PC-3 (cell line): Measurements from ENCODE around the gene ATP8A1. TPM values are rescaled to one million over a fixed set of nuclear protein-coding genes. Genes with fewer than 3 reads are reported as not detected.

ENCODE experiments used
- total RNA-seq: library from RNA; depleted of rRNA; stranded (reverse); fragments of >200 nt; gene quantifications from 2 replicates; pipeline ENCODE4 v1.2.3, GENCODE V29; 2014; rRNA removed

Gene ATP8A1
- total RNA-seq, 1 experiment from 2014 or later, result 3.9 TPM

Other genes starting within 250 kb of the ATP8A1 start
- gene GRXCR1, start 235.6 kb upstream of the ATP8A1 start, total RNA-seq, result not detected in 2 replicates